ENCODE data around the gene CHST7.
"Not testable (repeated sequence)": the region's sequence is repeated elsewhere in the genome, so short reads cannot be mapped to it uniquely, and the experiment has no call there.

CHST7 gene, protein sequence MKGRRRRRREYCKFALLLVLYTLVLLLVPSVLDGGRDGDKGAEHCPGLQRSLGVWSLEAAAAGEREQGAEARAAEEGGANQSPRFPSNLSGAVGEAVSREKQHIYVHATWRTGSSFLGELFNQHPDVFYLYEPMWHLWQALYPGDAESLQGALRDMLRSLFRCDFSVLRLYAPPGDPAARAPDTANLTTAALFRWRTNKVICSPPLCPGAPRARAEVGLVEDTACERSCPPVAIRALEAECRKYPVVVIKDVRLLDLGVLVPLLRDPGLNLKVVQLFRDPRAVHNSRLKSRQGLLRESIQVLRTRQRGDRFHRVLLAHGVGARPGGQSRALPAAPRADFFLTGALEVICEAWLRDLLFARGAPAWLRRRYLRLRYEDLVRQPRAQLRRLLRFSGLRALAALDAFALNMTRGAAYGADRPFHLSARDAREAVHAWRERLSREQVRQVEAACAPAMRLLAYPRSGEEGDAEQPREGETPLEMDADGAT

DNA sequence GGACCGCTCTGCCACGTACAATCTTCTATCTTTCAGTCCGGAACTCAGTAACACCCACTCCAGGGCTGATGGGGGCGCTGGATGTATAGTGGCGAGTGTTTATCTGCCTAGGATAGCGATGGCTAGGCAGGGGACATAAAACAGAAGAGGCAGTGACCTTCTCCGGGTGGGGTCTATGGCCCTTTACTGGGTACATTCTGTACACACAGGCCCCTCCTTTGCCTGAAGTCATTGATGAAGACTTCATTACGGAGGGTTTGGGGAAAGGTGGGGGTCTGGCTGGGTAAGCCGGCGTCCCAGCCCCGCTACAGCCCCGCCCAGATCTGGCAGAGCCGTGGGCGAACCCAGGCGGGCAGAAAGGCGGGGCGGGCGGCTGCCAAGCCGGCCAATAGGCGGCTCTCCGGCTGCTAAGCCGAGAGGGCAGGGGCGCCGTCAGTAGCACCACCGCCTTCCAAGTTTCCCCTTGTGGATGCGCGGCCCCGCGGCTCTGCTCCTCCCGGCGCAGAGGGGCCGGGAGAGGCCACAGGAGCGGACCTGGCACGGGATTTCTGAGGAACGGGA, at the start of gene CHST7:
TSS of gene CHST7 (plus strand) at position 435 of the 561 bp plus-strand sequence. CDS start 167 bp downstream, outside the sequence.
- DNase-seq, result peak; percentile 85

DNA sequence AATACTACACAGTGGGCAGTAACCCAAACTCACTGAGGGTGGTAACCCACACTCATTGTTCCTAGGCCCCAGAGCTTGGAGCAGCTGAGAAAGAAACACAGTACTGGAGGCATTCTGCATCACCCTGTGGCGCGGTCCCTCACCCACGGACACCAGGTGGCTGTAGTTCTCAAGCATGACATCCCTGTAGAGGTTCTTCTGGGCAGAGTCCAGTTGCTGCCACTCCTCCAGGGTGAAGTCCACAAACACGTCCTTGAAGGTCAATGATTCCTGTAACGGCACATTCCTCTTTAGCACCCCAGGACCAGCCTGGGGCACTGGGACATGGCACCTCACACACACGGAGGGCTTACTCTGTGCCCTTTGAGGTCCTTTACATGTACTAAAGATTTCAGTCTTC, 44.9 kb upstream of the CHST7 start:
- not testable (repeated sequence) for DNase-seq

DNA sequence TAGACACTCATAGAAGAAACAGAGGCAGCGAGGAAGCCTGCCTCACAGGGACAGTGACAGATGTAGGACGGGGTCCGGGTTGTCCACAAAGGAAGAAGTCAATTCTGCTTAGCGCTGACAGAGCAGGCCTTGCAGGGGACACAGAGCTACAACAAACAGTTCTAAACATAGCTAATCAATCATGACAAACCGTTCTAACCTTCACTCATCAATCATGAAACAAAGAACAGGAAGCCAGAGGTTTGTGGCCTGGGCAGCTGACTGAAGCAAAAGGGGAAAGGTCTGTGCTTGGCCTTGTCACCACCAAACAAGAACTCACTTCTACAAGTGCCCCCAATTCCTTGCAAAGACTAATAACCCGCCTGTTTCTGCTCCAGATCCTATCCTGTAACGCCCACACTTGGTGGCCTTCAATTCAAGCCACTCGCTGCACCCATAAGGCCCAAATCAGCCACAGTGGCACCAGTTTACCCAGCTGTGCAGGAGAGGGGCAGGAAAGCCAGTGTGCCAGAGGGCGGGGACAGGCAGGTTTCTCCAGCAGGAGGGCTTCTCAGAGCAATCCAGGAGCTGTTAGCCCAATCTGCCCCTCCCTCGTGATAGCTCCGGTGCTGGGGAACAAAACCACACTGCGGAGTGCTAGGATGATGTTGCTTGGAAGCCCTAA, 43.7 kb upstream of the CHST7 start:
- DNase-seq, result peak; percentile 1

DNA sequence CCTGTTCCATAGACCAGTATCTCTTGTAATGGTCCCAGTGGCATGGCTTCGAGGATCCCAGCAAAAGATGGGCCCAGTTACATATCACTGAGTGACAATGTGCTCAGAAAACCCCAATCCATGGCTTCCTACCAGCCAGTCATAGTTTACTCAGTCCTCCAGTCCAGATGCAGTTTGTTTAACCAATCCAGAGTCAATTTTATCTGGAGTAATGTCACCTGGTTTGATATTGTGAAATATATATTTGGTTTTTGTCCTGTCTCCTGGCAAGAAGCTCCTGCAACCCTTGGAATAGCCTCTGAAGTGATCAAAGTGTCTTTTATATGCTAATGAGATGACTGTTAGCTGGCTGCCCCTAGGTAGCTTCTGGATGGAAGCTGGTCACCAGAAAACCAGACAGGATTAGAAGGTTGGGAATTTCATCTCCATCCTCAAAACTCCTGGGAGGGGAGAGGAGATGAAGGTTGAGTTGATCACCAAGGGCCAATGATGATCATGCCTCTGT, 43.1 kb upstream of the CHST7 start:
- not testable (repeated sequence) for DNase-seq

DNA sequence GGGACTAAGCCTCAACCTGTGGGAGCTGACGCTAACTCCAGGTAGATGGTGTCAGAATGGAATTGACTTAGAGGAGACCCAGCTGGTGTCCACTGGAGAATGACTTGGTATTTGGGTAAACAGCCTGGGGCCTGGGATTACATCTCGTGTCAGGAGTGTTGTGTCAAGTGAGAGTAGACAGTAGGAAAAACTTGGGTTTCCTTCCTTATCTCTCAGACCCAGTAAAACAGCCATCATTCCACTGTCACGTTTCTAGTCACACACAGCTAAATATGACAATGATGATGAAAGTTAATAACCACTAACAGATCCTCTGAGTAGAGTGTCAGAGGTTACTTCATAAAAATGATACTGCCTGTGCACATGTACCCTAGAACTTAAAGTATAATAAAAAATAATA, 42.1 kb upstream of the CHST7 start:
- no peak for DNase-seq

DNA sequence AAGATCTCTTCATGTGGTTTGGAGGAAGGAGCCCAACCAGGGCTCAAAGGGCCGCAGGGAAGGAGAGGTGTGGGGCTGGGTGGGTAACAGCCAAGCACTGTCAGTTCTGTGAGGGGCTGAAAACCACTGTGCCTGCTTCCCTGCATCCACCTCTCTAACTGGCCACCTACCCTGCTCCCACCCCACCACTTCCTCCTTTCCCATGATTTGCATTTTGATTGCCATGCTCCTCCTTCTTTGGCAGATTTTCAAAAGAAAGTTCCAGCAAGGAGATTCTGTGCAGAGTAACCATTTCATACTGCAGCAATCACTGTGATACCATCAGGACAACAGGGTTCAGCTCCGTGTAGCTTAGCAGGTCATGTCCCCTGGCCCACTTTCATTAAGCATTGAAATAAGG, 30.1 kb upstream of the CHST7 start:
- DNase-seq, result no peak

DNA sequence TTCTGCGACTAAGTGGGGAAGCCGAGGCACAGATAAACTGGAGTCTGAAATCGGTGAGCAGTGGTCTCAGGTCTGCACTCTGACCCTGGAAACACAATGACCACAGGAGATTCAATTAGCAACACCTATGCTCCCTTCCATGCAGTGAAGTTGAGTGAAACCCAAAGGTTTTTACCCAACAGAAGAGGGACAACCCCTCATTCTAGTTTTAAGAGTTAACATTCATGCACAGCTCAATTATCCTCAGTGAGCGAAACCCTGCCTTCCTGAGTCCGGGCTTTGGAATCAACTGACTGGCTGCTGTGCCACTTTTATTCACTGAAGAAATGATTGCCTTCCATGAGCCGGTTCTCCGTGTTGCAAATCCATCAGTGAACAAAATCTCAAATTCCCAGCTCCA, 29.0 kb upstream of the CHST7 start:
- peak; percentile 9 for DNase-seq

DNA sequence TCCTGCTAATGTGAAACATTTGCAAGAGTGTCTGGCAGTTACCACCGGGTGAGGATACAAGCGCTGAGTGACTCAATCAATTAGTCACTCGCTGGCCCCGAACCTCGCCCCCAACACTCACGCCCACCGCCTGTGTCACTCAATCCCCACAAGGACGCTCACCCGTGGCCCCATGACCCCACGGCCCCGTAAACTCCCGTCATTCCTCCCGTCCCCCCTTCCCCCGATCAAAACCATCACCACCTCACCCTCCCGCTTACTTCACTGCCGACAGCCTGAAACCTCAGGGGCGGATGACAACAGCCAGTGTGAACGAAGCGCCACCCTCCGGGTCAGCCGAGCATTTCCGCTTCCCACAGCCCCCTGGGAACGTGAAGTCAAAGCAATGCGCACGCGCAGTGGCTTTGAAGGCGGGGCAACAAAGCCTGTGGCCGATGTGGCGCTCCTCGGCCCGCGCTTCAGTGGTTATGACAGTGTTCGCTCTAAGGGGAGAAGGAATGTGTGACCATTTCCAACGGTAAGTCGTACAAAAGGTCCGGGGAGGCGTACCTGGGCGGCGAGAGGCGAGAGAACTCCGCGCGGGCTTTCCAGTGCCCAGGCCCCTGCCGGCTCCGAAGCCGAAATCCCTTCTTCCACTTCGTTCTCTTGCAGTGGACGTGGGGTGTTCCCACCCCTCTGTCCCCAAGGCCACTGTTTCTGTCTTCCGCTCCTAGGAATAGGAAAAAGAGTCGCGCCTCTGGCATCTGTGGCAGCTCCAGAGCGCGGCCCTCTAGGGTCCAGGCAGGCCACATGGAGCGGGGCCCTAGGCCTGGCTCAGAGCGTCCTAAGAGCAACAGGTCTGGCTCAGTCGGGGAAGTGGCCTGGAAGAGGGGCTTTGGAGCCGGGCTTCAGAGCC, 28.2 kb upstream of the CHST7 start, which contains the start of gene ZNF674:
TSS of gene ZNF674 (minus strand) at position 311 of the 895 bp plus-strand sequence. CDS start 3,334 bp downstream, outside the sequence.
- peak; percentile 94 for DNase-seq

DNA sequence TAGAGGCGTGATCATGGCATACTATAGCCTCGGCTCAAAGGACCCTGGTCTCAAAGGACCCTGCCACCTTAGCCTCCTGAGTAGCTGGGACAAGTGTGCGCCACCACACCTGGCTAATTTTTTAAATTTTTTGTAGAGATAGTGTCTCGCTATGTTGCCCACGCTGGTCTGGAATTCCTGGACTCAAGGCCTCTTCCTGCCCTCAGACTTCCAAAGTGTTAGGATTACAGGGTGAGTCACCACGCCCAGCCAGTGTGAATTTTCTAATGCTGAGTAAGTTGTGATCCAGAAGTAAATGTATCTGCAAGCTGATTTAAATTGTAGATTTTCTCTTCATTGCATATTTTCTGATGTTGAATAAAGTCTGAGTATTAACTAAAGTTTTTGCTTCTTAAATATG, 25.7 kb upstream of the CHST7 start:
- DNase-seq, result no peak

DNA sequence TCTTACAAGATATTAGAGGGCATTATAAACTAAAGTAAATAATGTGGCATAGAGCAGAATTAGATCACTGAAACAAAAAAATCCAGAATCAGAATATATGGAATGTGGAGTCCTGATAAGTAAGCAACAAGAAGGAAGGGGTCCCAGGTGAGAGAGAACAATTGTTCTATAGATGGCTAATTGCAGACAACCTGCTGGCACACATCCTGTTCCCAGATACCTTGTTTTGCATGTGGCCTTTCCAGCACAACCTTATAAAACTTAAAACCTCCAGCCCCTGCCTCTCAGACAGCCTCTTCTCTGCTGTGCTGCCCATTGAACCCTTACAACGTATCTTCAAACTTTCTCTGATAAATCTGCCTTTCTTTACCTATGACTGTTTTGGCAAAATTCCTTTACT, 23.7 kb upstream of the CHST7 start:
- DNase-seq, result peak; percentile 1

DNA sequence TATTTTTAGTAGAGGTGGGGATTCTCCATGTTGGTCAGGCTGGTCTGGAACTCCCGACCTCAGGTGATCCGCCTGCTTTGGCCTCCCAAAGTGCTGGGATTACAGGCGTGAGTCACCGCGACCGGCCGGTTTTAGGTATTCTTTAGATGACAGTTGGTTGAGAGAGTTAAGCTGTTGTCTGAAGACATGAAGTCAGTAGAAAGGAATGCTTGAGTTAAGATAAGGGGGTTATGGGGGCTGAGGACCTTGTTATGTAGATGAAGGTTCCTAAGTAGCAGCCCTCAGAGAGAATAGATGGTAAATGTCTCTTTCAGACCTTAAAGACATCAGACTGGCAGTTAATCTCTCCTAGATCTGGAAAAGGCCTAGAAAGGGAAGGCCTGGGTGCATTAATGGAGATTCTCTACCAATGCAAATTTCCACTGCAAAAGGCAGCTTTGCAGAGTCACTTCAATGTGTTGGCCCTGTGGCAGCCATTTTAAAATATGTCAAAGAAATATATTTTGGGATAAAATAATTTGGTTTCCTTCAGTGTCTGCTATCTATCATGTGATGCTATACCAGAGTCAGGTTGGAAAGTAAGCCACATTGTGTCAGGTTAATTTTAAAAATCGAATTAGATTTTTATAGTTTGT, 22.0 kb upstream of the CHST7 start:
- no peak for DNase-seq

DNA sequence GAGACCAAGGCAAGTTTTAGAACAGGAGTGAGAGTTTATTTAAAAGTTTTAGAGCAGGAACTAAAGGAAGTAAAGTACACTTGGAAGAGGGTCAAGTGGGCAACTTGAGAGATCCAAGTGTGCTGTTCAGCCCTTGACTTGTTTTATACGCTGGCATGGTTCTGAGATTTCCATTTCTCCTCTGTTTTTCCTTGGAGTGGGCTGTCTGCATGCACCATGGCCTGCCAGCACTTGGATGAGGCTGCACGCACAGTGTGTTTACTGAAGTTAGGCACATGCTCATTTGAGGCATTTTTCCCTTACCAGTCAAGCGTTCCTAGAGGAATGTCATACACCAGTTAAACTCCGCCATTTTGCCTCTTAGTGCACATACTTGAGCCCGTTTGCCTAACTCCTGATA, 19.6 kb upstream of the CHST7 start:
- DNase-seq, result no peak

DNA sequence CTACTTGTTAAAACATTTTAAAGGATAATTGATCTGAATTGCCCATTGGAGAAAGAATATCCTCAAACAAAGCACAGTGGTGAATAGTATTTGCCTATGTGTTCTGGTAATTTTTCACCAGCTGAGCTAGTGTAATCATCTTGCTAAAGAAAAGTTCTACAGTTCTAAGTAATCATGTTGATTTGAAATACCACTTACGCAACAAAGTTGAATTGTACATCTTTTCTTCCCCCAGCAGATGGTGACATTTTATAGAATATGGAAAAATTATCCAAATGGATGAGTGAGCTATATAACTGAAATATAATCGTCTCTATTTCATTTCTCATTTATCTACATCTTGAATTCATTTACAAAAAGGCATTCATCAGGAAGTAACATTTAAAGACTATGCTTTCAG, 18.6 kb upstream of the CHST7 start:
- peak; percentile 6 for DNase-seq

DNA sequence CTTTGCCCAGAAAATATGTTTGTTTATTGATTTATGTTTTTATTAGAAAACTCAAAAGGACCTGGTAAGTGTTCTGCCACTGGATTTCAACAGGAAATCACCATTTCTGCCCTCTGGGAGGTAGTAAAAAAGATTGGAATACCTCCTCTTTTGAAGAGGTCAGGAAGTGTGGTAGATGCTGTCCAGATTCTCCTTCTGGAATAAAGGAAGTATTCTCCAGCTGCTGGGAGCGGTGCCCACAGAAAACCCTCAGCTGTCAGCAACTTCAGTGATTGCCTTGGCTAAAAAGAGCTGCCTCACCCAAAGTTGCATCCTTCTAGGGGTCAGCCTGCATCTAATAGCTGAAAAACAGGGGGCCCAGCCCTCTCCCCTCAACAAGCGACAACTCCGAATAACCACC, 14.5 kb upstream of the CHST7 start:
- DNase-seq, result no peak

DNA sequence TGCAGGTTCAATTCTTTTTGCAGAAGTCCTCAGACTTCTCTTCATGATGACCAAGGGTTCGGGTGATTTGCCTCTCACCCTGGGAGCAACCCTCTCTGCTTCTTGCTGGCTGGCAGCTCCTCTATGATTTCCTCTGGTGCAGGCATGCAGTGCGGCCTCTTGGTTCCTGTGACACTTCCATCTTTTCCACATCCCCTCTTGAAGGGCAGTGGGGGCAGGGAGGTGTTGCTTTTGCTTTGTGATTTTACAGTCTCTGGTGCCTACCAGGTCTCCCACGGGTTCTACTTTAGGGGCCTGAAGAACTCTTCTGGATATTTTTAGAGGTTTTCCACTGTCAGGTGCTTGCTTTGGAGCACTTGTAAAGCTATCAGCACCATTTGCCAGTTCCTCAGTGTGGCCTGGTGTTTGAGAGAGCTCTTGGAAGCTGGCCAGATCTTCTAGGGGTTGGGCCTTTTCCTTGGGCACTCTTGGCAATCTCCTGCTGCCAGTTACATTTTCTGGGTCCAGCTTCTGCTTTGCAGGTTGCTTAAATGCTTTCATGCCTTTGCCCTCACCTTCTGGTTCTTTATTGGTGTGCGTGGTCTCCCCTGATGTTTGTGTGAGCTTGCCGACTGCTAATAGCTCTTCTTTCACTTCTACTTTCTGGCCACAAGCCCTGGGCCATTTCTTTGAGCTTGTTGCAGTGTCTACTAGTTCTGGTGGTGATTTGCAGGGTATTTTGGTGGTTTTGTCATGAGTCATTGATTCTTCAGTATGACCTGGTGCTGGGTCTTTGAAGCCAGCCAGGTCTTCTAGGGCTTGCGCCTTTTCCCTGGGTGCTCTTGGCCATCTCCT, 11.5 kb upstream of the CHST7 start:
- no peak for DNase-seq

DNA sequence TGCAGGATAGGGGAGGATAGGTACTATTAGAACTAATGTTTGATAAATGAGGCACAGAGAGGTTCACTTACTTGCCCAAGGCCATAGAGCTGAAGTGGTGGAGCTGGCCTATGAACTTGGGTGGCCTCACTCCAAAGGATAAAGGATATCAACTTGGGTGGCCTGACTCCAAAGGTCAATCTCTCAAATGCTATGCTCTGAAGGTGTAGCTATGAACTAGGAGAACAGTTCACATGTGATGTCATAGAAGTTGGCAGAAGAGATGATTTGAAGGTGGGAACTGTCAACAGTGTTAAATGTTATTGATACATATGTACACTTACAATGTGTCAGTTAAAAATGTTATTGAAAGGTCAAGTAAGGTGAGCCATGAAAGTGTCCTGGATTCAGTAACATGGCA, 6.2 kb upstream of the CHST7 start:
- no peak for DNase-seq

DNA sequence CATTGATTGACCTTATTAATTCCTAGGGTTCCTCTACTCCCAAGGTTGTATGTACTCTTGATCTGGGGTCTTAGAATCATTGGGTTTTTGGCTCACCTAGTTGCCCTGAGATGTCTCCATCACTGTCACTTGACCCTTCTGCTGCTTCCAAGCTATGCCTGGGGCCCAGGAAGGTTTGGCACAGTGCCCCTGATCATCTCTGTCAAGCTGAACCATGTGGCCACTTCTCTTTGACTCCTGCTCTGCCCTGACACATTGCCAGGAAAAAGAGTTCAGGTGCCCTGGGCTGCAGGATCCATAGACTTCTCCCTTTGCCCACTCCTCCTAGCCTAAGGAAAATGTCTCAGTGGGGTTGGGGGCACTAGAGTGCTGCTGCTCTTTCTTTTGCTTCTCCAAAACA, 3.9 kb upstream of the CHST7 start:
- DNase-seq, result no peak

DNA sequence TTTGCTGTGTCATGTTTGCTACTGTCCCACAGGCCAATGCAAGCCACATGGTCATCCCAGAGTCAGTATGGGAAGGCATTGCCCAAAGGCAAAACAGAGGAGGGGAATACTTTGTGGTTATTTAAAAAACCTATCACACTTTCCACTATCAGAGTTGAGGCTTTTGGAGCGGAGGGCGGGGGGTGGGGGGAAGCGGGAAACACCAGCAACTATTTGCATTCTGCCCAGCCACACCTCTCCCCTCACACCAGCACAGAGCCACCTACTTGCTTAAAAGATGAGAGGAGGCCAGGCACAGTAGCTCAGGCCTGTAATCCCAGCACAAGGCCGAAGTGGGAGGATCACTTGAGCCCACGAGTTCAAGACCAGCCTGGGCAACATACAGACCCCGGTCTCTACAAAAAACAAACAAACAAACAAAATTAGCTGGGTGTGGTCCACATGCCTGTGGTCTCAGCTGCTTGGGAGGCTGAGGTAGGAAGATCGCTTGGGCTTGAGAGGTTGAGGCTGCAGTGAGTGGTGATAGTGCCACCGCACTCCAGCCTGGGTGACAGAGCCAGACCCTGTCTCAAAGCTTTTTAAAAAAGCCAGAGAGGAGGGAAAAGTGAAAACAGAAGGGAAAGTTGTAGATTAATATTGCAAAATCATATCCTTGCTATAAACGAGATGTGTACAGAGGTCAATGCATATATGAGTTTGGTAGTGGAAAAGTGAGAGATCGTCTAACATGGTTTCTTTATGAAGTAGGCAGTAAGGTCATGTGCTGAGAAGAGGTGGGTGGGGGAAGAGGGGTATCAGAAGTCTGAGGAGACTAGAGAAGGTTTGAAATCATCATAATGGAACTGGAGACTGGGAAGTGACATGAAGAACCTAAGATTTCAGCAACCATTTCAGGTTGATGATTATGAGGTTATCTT, 1.9 kb upstream of the CHST7 start:
- DNase-seq, result no peak

DNA sequence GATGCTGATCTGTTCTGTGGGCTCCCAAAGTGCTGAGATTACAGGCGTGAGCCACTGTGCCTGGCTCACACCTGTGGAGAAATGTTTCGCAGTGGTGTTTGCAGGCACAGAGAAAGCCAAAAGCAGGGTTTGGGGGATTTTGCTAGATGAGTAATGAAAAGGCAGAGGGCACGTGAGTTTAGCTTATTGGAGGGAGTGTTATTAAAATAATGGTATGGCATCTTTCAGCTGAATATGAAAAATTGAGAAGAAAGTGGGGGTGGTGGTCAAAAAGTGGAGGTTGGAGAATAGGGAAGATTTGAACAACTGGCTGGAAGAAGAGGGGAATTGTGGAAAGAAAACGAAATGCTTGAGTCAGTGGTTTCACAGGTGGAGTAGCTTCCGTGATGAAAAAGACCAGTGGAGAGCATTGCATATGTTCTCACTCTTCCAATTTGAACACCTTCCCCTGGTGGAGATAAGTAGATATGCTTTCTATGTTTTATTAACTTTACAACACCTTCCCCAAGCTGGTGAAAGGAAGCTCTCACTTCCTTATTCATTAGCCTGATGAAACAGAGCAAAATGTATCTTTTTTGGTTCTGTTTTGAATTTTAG, 1.1 kb upstream of the CHST7 start:
- DNase-seq, result peak; percentile 7

All from NCI-H69 (cell line).